ENCODE measurements around the gene FZR1. TPM values are rescaled to one million over a fixed set of nuclear protein-coding genes. Genes with fewer than 3 reads are reported as not detected.
A peak's percentile ranks its signal among the peaks of the same experiment; 100 is the strongest.

FZR1 gene
- total and polyA plus RNA-seq, 9 of the 15 experiments (the other 6 are each of a cell fraction or from before 2014, with no cell fraction given): 0.18 to 48.0 (median 22.2) TPM

GRCh38 chr19:3548606-3549005 lies 42.5 kb downstream of the FZR1 start:
- Histone ChIP-seq H3K9ac (ENCODE audit: insufficient read depth in 1 of 2, low read depth in 2 of 2, low read length in 2 of 2) (no peak overlapping the region), H3K4me3 (no peak overlapping the region), H4K20me1 (replicated peaks; ENCODE audit: control insufficient read depth, insufficient read depth, low read length) (peaks cover 5% of the 10 kb centered on the region; the same call in 1 of the 2 replicates), H3K4me2 (ENCODE audit: insufficient read depth, low read length) (no peak overlapping the region), H3K27ac (ENCODE audit: extremely low read depth, low read depth, low read length) (no peak overlapping the region), H3K79me2 (ENCODE audit: control insufficient read depth, insufficient read depth, low read length) (peaks cover 8% of the 10 kb centered on the region), H3K9me1 (ENCODE audit: control insufficient read depth, insufficient read depth, low read length) (no peaks in the 10 kb centered on the region), H2AFZ (ENCODE audit: low read depth, low read length) (no peak overlapping the region), H3K36me3 (ENCODE audit: control insufficient read depth, insufficient read depth, low read length) (peaks cover 70% of the 10 kb centered on the region; the same call in 2 of the 3 replicates), H3K27me3 (ENCODE audit: control insufficient read depth in 2 of 2, insufficient read depth in 2 of 2, low read length in 2 of 2) (no peaks in the 10 kb centered on the region), H3K9me3 (replicated peaks; ENCODE audit: control insufficient read depth, insufficient read depth, low read depth, low read length) (no peaks in the 10 kb centered on the region), H3K4me1 (replicated peaks in 1 of 2; ENCODE audit: control insufficient read depth in 2 of 2, insufficient read depth in 2 of 2, low read length in 2 of 2) (peaks cover 0 to 67% of the 10 kb centered on the region in 2 experiments; a peak in 3 of 5 replicates)
- WGBS (ENCODE audit: insufficient coverage, low coverage, missing lambda C conversion rate): 89% methylated on average over 14 of the region's 14 CpGs
- intact Hi-C loops (cut with micrococcal nuclease) (loop anchor here (10.0 kb wide), 1 partner anchor 56 kb away; the partner anchor contains the start of gene TBXA2R), in situ Hi-C loops (cut with MboI) (no loop called here)
- ChIA-PET CTCF (ENCODE audit: low intra/inter-chr PET ratio) (no interaction called here), POLR2A (interaction anchor here (0.6 to 2.4 kb wide), 3 partner anchors 8 to 122 kb away, joined by 3 to 9 read pairs (median 3); partner anchors contain the start of gene MFSD12)
- DNase-seq (ENCODE audit: extremely low read depth in 1 of 4, low spot score in 3 of 4): no peak
- ATAC-seq: no peak
- FAIRE-seq: no peak
- no TSS peak for BruUV-seq (replicated peaks)
- TF ChIP-seq CHD4 (IDR thresholded peaks at IDR 0.05; ENCODE audit: insufficient read depth, insufficient replicate concordance, low read depth, low read length, poor library complexity, severe bottlenecking): no peak
- TF ChIP-seq ZBTB8A (IDR thresholded peaks at IDR 0.05; ENCODE audit: partially characterized antibody): no peak
- TF ChIP-seq ZNF3 (CRISPR knock-in tag; IDR thresholded peaks at IDR 0.05): no peak
- peak; percentile 19; the same call in 1 of the 2 replicates for TF ChIP-seq ZBTB33 (CRISPR knock-in tag; IDR thresholded peaks at IDR 0.05)
- TF ChIP-seq RBM25 (IDR thresholded peaks at IDR 0.05; ENCODE audit: low read depth, low read length, severe bottlenecking): no peak
